ENCODE results near the gene NUTM2F. TPM values are rescaled to one million over a fixed set of nuclear protein-coding genes. Genes with fewer than 3 reads are reported as not detected.

NUTM2F gene
- total RNA-seq, 3 donors from 2014 or later: not detected

DNA sequence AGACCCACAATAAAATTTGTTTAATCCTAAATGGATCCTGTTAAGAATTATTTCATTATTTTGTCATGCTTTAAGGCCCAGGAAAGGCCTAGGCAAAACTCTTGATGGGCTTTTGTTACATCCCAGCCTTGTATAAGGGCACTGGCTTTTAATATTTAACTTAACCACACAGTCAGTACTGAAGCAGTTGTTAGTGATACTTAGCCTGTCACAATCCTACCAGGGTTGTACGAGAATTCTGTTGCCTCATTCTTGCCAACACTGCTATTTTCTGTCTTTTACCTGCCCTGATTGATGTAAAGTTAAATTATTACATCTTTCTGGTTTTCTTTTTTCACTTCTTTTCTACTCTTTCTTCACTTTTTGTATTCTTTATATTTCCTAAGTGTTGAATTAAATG lies 58.4 kb downstream of the NUTM2F start:
- ATAC-seq (no peak), DNase-seq (no peak)
- Histone ChIP-seq H3K36me3 (ENCODE audit: low read depth) (no peaks in the 10 kb centered on the region), H3K4me3 (no peak overlapping the region), H3K9me3 (peaks cover 6% of the 10 kb centered on the region), H3K4me1 (ENCODE audit: low read depth) (peaks cover 18% of the 10 kb centered on the region)
- TF ChIP-seq, protein P1, sequence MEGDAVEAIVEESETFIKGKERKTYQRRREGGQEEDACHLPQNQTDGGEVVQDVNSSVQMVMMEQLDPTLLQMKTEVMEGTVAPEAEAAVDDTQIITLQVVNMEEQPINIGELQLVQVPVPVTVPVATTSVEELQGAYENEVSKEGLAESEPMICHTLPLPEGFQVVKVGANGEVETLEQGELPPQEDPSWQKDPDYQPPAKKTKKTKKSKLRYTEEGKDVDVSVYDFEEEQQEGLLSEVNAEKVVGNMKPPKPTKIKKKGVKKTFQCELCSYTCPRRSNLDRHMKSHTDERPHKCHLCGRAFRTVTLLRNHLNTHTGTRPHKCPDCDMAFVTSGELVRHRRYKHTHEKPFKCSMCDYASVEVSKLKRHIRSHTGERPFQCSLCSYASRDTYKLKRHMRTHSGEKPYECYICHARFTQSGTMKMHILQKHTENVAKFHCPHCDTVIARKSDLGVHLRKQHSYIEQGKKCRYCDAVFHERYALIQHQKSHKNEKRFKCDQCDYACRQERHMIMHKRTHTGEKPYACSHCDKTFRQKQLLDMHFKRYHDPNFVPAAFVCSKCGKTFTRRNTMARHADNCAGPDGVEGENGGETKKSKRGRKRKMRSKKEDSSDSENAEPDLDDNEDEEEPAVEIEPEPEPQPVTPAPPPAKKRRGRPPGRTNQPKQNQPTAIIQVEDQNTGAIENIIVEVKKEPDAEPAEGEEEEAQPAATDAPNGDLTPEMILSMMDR (IDR thresholded peaks at IDR 0.05): no peak
- intact Hi-C loops (cut with DNase I, micrococcal nuclease): no loop called here

DNA sequence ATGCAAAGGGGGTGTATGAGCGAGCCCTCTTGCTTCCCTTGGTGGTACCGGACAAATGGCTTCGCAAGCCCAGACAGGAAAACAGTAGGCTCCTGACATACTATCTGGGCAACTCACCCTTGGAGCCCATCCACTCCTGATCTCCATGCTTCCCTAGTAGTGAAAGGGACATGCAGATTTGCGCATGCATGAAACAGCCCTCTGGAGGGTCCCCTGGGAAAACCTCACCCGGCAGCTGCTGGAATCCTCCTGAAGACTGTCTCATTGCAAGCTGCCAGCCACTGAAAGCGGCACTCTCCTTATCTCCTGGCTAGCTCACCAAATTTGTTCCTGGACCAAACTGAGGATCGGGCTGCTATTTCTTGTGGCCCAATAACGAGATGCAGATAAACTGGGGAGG lies 59.2 kb downstream of the NUTM2F start:
- intact Hi-C loops (cut with DNase I, micrococcal nuclease): no loop called here
- peaks cover 18% of the 10 kb centered on the region for H3K4me1 ChIP-seq (ENCODE audit: low read depth)
- H3K4me3 ChIP-seq: no peak overlapping the region
- no peak for DNase-seq
- H3K9me3 ChIP-seq: peaks cover 6% of the 10 kb centered on the region
- TF ChIP-seq, protein P1 (IDR thresholded peaks at IDR 0.05): no peak
- no peaks in the 10 kb centered on the region for H3K36me3 ChIP-seq (ENCODE audit: low read depth)
- no peak for ATAC-seq

Other genes starting within 250 kb of the NUTM2F start
- gene PTPDC1, start 244.2 kb downstream of the NUTM2F start, total RNA-seq: 1 to 10 TPM; 5.7 to 8.9 (median 8.0) TPM
- 10 to 100 TPM in 1 of 3 donors, 1 to 10 TPM in 2; 8.0 to 19.7 (median 9.7) TPM for gene ZNF169, start 69.3 kb downstream of the NUTM2F start, total RNA-seq
- 1 to 10 TPM in 2 of 3 donors, under 1 TPM in 1; 0.60 to 2.2 (median 1.2) TPM for gene PCAT7, start 226.4 kb upstream of the NUTM2F start, total RNA-seq

Data from mucosa of descending colon (tissue), 3 donors.